Kidney (tissue), 14 donors: Measurements from ENCODE around the gene IL5RA. TPM values are rescaled to one million over a fixed set of nuclear protein-coding genes. Genes with fewer than 3 reads are reported as not detected.
A peak's percentile ranks its signal among the peaks of the same experiment; 100 is the strongest.

ENCODE experiments used
- DNase-seq, 5 donors: peaks; one replicate each; pipeline ENCODE4 v3.0.0-alpha.2; 2013 to 2020
- FAIRE-seq: peaks from 2 replicates; lab custom pipeline; 2012; peaks lifted over from hg19 to GRCh38; lab: Jason Lieb, UNC
- H3K27ac ChIP-seq, 2 donors: one replicate each; pipeline ENCODE4 v1.7.0; 2013; ENCODE audit warnings: low read depth in 2 of 2, low read length in 2 of 2, inconsistent platforms in 1 of 2
- H3K27me3 ChIP-seq: one replicate; pipeline ENCODE4 v1.7.1; 2013; ENCODE audit warnings: low read length, inconsistent platforms; ENCODE audit not compliant: control insufficient read depth, insufficient read depth
- H3K36me3 ChIP-seq, 3 donors: one replicate each; pipeline versions ENCODE4 v1.7.0 to v1.7.1; 2013; ENCODE audit warnings: low read length in 3 of 3, control low read depth in 1 of 3, inconsistent platforms in 1 of 3; ENCODE audit not compliant: insufficient read depth in 3 of 3, control insufficient read depth in 2 of 3
- H3K4me1 ChIP-seq, 3 donors: one replicate each; pipeline versions ENCODE4 v1.7.0 to v1.7.1; 2013; ENCODE audit warnings: low read length in 3 of 3, inconsistent platforms in 1 of 3, low read depth in 1 of 3; ENCODE audit not compliant: control insufficient read depth in 2 of 3, insufficient read depth in 2 of 3
- H3K4me3 ChIP-seq, 3 donors: one replicate each; pipeline versions ENCODE4 v1.7.0 to v1.8.1; 2013; ENCODE audit warnings: low read length in 3 of 3, control low read depth in 1 of 3, inconsistent platforms in 1 of 3
- H3K9ac ChIP-seq, 3 donors: one replicate each; pipeline versions ENCODE4 v1.7.0 to v1.7.1; 2013; ENCODE audit warnings: low read length in 3 of 3, control low read depth in 1 of 3, inconsistent platforms in 1 of 3
- H3K9me3 ChIP-seq, 3 donors: one replicate each; pipeline versions ENCODE4 v1.7.0 to v1.7.1; 2013; ENCODE audit warnings: low read length in 3 of 3, control low read depth in 1 of 3, inconsistent platforms in 1 of 3; ENCODE audit not compliant: control insufficient read depth in 2 of 3, insufficient read depth in 1 of 3
- CTCF ChIP-seq: IDR thresholded peaks from 3 replicates; pipeline ENCODE4 v1.5.1; 2012; ENCODE audit warnings: mild to moderate bottlenecking, moderate library complexity, borderline replicate concordance; ENCODE audit not compliant: insufficient read depth; ENCODE audit errors: extremely low read depth
- intact Hi-C: fragments of 100-400 bp; cut with DNase I; formaldehyde crosslinking; loops from one replicate; pipeline ENCODE4 v1.11.1; 2022
- polyA plus RNA-seq: library from polyadenylated mRNA; stranded (reverse); fragments of 350-450 nt; fragmentation: Illumina TruSeq; extraction: RNeasy Lipid Tissue Mini Kit (QIAGEN cat#74804); gene quantifications from one replicate; pipeline ENCODE4 v1.2.3, GENCODE V29; 2014; ENCODE audit warnings: low read depth, low replicate concordance; ENCODE audit not compliant: insufficient read depth
- total RNA-seq: library from RNA; stranded (reverse); fragmentation: NEBNext Ultra II Directional; extraction: Animal tissue kit (Norgen Biotek cat#: 25700); gene quantifications from one replicate; pipeline ENCODE4 v1.2.1, GENCODE V29; 2021
- donor health status: control.
- donor health status: control.
- donor health status: control.
- donor health status: control.
- donor health status: control.
- donor health status: DM: yes; HTN: yes; CAD: no.
- donor health status: Normal renal cell carcinoma (clear cell type).

Gene IL5RA
- total and polyA plus RNA-seq, 2 donors from 2014 or later = 0.22 to 1.1 TPM

GRCh38 chr3:3107181-3107580, 3.0 kb downstream of the IL5RA start:
- intact Hi-C loops = no loop called here
- Histone ChIP-seq H3K4me1 (no peaks in the 10 kb centered on the region), H3K9ac (no peak overlapping the region), H3K36me3 (no peaks in the 10 kb centered on the region), H3K9me3 (no peaks in the 10 kb centered on the region), H3K27ac (no peak overlapping the region), H3K27me3 (no peaks in the 10 kb centered on the region), H3K4me3 (no peak overlapping the region)
- DNase-seq (no peak), FAIRE-seq (no peak)
- no peak for TF ChIP-seq CTCF

GRCh38 chr3:3105815-3106214, 4.4 kb downstream of the IL5RA start:
- H3K27me3 ChIP-seq = no peaks in the 10 kb centered on the region
- FAIRE-seq (no peak), DNase-seq (no peak)
- no peak overlapping the region for H3K27ac ChIP-seq
- no peak overlapping the region for H3K4me3 ChIP-seq
- H3K4me1 ChIP-seq = no peaks in the 10 kb centered on the region
- no peaks in the 10 kb centered on the region for H3K9me3 ChIP-seq
- no peaks in the 10 kb centered on the region for H3K36me3 ChIP-seq
- no peak overlapping the region for H3K9ac ChIP-seq
- intact Hi-C loops = no loop called here
- no peak for TF ChIP-seq CTCF

DNA sequence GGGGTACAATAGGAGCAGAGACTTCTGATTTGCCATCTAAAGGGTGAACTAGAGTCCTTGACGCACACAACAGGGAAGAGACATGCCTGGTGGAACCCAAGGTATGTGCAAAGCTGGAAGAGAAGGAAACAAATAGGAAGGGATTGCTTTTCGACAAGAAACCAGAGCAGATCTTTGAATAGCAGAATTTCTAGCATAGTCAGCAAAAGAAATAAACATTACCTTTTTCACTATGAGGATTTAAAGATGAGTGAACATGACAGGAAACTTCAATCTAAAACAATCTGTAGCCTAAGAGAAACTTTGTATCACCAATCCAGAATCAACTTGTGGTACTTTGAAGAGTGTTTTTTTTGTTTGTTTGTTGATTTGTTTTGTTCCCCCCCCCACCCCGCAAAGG, 4.9 kb downstream of the IL5RA start:
- FAIRE-seq = no peak
- no peaks in the 10 kb centered on the region for H3K27me3 ChIP-seq
- no peak for TF ChIP-seq CTCF
- no peaks in the 10 kb centered on the region for H3K4me1 ChIP-seq
- H3K9me3 ChIP-seq = no peaks in the 10 kb centered on the region
- intact Hi-C loops = no loop called here
- no peak overlapping the region for H3K4me3 ChIP-seq
- H3K27ac ChIP-seq = no peak overlapping the region
- no peaks in the 10 kb centered on the region for H3K36me3 ChIP-seq
- DNase-seq = peak in 1 of 5 donors; percentile 15
- H3K9ac ChIP-seq = no peak overlapping the region

DNA sequence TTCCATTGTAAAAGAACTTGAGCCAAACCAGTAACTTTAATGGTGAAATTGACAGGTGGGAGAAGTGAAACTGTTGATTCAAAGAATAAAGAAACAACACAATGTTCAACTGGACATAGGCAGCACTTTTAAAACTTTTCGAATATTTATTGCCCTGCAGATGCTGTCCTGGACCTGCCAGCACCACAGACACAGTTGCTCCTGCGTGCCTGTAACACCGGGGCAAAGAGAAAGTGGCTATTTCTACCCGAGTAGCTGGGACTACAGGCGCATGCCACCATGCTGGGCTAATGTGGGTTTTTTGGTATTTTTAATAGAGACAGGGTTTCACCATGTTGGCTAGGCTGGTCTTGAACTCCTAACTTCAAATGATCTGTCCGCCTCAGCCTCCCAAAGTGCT, 7.4 kb downstream of the IL5RA start:
- no peak for FAIRE-seq

More for the DNA sequence above, 7.4 kb downstream of the IL5RA start:
- Histone ChIP-seq H3K27ac (no peak overlapping the region), H3K36me3 (no peaks in the 10 kb centered on the region), H3K9ac (no peak overlapping the region), H3K4me1 (no peaks in the 10 kb centered on the region), H3K27me3 (no peaks in the 10 kb centered on the region), H3K9me3 (no peaks in the 10 kb centered on the region), H3K4me3 (no peak overlapping the region)
- intact Hi-C loops = no loop called here
- no peak for DNase-seq
- no peak for TF ChIP-seq CTCF
